Endothelial cell of umbilical vein (primary cell): Measurements from ENCODE around the gene TFAP2B. TPM values are rescaled to one million over a fixed set of nuclear protein-coding genes. Genes with fewer than 3 reads are reported as not detected.

ENCODE experiments used
- BruUV-seq: library from RNA; stranded (reverse); fragments of 400-500 nt; replicated peaks from 2 replicates; lab custom pipeline; 2021; lab: Mats Ljungman, UMichigan
- CTCF ChIA-PET: fragments of 300-600, 350-600 bp; sonication (Branson Sonifier 250); formaldehyde crosslinking; loops from one replicate; lab custom pipeline; 2021; ENCODE audit warnings: antibody characterized with exemption, inconsistent platforms; lab: Charles Lee
- POLR2A ChIA-PET: fragments of 300-600, 350-600 bp; sonication (Branson Sonifier 250); formaldehyde crosslinking; loops from one replicate; lab custom pipeline; 2021; ENCODE audit warnings: antibody characterized with exemption, inconsistent platforms; lab: Charles Lee
- DNase-seq: peaks from one replicate; pipeline ENCODE4 v3.0.0-alpha.2; 2011; ENCODE audit warnings: low read depth, low spot score
- FAIRE-seq: peaks from 2 replicates; lab custom pipeline; 2011; peaks lifted over from hg19 to GRCh38; lab: Jason Lieb, UNC
- H2AFZ ChIP-seq: 2 replicates; pipeline ENCODE4 v1.6.0; 2012; ENCODE audit warnings: low read depth, low read length, control low read depth, inconsistent platforms
- H3K27ac ChIP-seq: 2 replicates; pipeline ENCODE4 v1.5.1; 2011; ENCODE audit warnings: low read depth, mild to moderate bottlenecking, control low read depth, low read length, moderate library complexity; ENCODE audit not compliant: insufficient read depth
- H3K27me3 ChIP-seq, 2 experiments: 2 replicates each; pipeline versions ENCODE4 v1.6.0 to v1.6.1; 2011; ENCODE audit warnings: low read length in 2 of 2, mixed read lengths in 1 of 2; ENCODE audit not compliant: control insufficient read depth in 2 of 2, insufficient read depth in 2 of 2
- H3K36me3 ChIP-seq, 2 experiments: 2 replicates in 1 of 2; 3 replicates in 1 of 2; pipeline ENCODE4 v1.5.1; 2011; ENCODE audit warnings: low read length in 2 of 2, mild to moderate bottlenecking in 1 of 2, moderate library complexity in 1 of 2; ENCODE audit not compliant: control insufficient read depth in 2 of 2, insufficient read depth in 2 of 2; ENCODE audit errors: extremely low read depth in 1 of 2
- H3K4me1 ChIP-seq: 3 replicates; pipeline ENCODE4 v1.5.1; 2011; ENCODE audit warnings: mild to moderate bottlenecking, low read length; ENCODE audit not compliant: control insufficient read depth, insufficient read depth; ENCODE audit errors: extremely low read depth
- H3K4me2 ChIP-seq: 2 replicates; pipeline ENCODE4 v1.6.1; 2011; ENCODE audit warnings: low read length, control low read depth, mixed read lengths; ENCODE audit not compliant: insufficient read depth
- H3K4me3 ChIP-seq, 3 experiments: fragments of 200-600 bp in 1 of 3; sonication (generic), shearing (Covaris generic) in 1 of 3; replicated peaks in 1 of 3; 2 replicates each; pipeline ENCODE4 v1.5.1; 2011 to 2016; ENCODE audit warnings: control low read depth in 3 of 3, low read length in 3 of 3, mild to moderate bottlenecking in 2 of 3, inconsistent platforms in 1 of 3, low read depth in 1 of 3, moderate library complexity in 1 of 3; ENCODE audit not compliant: insufficient read depth in 1 of 3
- H3K79me2 ChIP-seq: 2 replicates; pipeline ENCODE4 v1.6.0; 2012; ENCODE audit warnings: low read length, inconsistent platforms; ENCODE audit not compliant: control insufficient read depth, insufficient read depth
- H3K9ac ChIP-seq: replicated peaks from 2 replicates; pipeline ENCODE3; 2011; ENCODE audit warnings: low read length, control low read depth; ENCODE audit not compliant: insufficient read depth; ENCODE audit errors: extremely low read depth
- H3K9me1 ChIP-seq: replicated peaks from 3 replicates; pipeline ENCODE4 v1.6.0; 2011; ENCODE audit warnings: mild to moderate bottlenecking, low read length; ENCODE audit not compliant: control insufficient read depth, insufficient read depth; ENCODE audit errors: extremely low read depth
- H3K9me3 ChIP-seq: replicated peaks from 2 replicates; pipeline ENCODE4 v1.5.1; 2012; ENCODE audit warnings: low read length, inconsistent platforms; ENCODE audit not compliant: control insufficient read depth, insufficient read depth
- H4K20me1 ChIP-seq: replicated peaks from 2 replicates; pipeline ENCODE3; 2011; ENCODE audit warnings: mild to moderate bottlenecking, low read length; ENCODE audit not compliant: control insufficient read depth, insufficient read depth; ENCODE audit errors: extremely low read depth
- EZH2 ChIP-seq: IDR thresholded peaks from 2 replicates; pipeline ENCODE4 v1.6.1; 2012; ENCODE audit warnings: borderline replicate concordance, low read depth, mild to moderate bottlenecking, moderate library complexity, low read length, inconsistent platforms; ENCODE audit not compliant: severe bottlenecking
- FOS ChIP-seq: IDR thresholded peaks from 2 replicates; pipeline ENCODE4 v1.6.1; 2011; ENCODE audit warnings: mild to moderate bottlenecking, low read length, moderate library complexity, borderline replicate concordance; ENCODE audit not compliant: insufficient read depth
- GATA2 ChIP-seq: IDR thresholded peaks from 2 replicates; pipeline ENCODE4 v1.7.0; 2011; ENCODE audit warnings: low read depth, mild to moderate bottlenecking, moderate library complexity, mixed read lengths, low read length; ENCODE audit not compliant: insufficient read length, insufficient read depth
- JUN ChIP-seq: IDR thresholded peaks from 2 replicates; pipeline ENCODE4 v1.6.1; 2011; ENCODE audit warnings: borderline replicate concordance, low read depth; ENCODE audit not compliant: insufficient read length, insufficient read depth
- MYC ChIP-seq: IDR thresholded peaks from one replicate; pipeline ENCODE4 v1.6.1; 2011; ENCODE audit warnings: mild to moderate bottlenecking, low read depth, low read length
- POLR2A ChIP-seq: IDR thresholded peaks from 2 replicates; pipeline ENCODE4 v1.6.1; 2012; ENCODE audit warnings: low read depth, mild to moderate bottlenecking, control low read depth, low read length
- POLR2AphosphoS5 ChIP-seq: IDR thresholded peaks from 2 replicates; pipeline ENCODE4 v1.6.1; 2012; ENCODE audit warnings: low read depth, mild to moderate bottlenecking, control low read depth, low read length, moderate library complexity; ENCODE audit not compliant: insufficient read depth
- dilution Hi-C: fragments of 300-500 bp; cut with MboI; formaldehyde crosslinking; loops from one replicate; pipeline ENCODE4 v1.15.0; 2019; ENCODE audit warnings: low sequenced_read_pairs; ENCODE audit not compliant: extremely low pct_ligation_motif_present
- intact Hi-C: fragments of 100-400 bp; cut with micrococcal nuclease; formaldehyde crosslinking; loops from one replicate; pipeline ENCODE4 v1.10.0; 2022
- polyA plus RNA-seq, 4 experiments: library from polyadenylated mRNA; depleted of rRNA in 3 of 4; stranded (reverse) in 3 of 4; unstranded in 1 of 4; fragments of >200 nt; gene quantifications; 2 replicates each; pipeline versions ENCODE4 v1.2.1 to v1.2.3, GENCODE V29; 2011 to 2012; ENCODE audit warnings: missing spikeins in 1 of 4
- total RNA-seq: library from RNA; stranded (reverse); gene quantifications from 2 replicates; pipeline ENCODE4 v1.2.3, GENCODE V29; 2021
- TF ChIP-seq, protein P1 (sequence below), 2 donors: IDR thresholded peaks; 1 replicate in 1 of 2; 2 replicates in 1 of 2; pipeline ENCODE4 v1.5.1; 2011; ENCODE audit warnings: low read length in 2 of 2, mild to moderate bottlenecking in 2 of 2, moderate library complexity in 2 of 2, control low read depth in 1 of 2, inconsistent platforms in 1 of 2, low read depth in 1 of 2; ENCODE audit not compliant: insufficient read depth in 1 of 2; ENCODE audit errors: extremely low read depth in 1 of 2
- TF ChIP-seq, protein P2 (sequence below): IDR thresholded peaks from 2 replicates; pipeline ENCODE4 v1.6.1; 2011; ENCODE audit not compliant: insufficient read depth, insufficient read length

TFAP2B gene
- total and polyA plus RNA-seq, 2 donors (not counting 3 experiments of a cell fraction or from before 2014, with no cell fraction given): not detected

DNA sequence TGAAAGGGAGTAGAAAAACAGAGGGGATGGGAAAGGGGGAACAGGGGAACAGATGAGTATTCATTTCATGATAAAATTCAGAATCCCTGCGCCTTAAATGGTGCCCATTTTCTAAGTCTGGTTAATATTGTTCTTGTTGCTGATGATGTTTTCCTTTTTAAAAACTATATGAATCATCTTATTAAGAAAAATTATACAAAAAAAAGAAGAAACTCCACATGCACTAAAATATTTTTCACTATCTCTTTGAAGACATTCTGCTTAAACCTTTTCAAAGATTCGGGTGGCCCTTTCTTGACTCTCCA, 1.1 kb upstream of the TFAP2B start:
- Histone ChIP-seq H2AFZ (no peak overlapping the region), H3K79me2 (no peaks in the 10 kb centered on the region), H3K36me3 (no peaks in the 10 kb centered on the region), H3K27me3 (peaks cover 47 to 63% of the 10 kb centered on the region in 2 experiments), H3K9me3 (no peaks in the 10 kb centered on the region), H4K20me1 (no peaks in the 10 kb centered on the region), H3K4me1 (no peaks in the 10 kb centered on the region), H3K9me1 (no peaks in the 10 kb centered on the region), H3K4me3 (no peak overlapping the region), H3K27ac (no peak overlapping the region), H3K9ac (no peak overlapping the region), H3K4me2 (no peak overlapping the region)
- ChIA-PET CTCF (interaction anchor here (2.6 to 4.2 kb wide), 3 partner anchors 1142 to 1233 kb away, joined by 20 to 34 read pairs (median 29); no protein-coding TSS in a partner anchor), POLR2A (no interaction called here)
- DNase-seq (no peak), FAIRE-seq (no peak)
- BruUV-seq: no TSS peak
- TF ChIP-seq JUN (no peak), GATA2 (no peak), POLR2A (no peak), POLR2AphosphoS5 (no peak), MYC (no peak), EZH2 (no peak), FOS (no peak)
- TF ChIP-seq, protein P1, sequence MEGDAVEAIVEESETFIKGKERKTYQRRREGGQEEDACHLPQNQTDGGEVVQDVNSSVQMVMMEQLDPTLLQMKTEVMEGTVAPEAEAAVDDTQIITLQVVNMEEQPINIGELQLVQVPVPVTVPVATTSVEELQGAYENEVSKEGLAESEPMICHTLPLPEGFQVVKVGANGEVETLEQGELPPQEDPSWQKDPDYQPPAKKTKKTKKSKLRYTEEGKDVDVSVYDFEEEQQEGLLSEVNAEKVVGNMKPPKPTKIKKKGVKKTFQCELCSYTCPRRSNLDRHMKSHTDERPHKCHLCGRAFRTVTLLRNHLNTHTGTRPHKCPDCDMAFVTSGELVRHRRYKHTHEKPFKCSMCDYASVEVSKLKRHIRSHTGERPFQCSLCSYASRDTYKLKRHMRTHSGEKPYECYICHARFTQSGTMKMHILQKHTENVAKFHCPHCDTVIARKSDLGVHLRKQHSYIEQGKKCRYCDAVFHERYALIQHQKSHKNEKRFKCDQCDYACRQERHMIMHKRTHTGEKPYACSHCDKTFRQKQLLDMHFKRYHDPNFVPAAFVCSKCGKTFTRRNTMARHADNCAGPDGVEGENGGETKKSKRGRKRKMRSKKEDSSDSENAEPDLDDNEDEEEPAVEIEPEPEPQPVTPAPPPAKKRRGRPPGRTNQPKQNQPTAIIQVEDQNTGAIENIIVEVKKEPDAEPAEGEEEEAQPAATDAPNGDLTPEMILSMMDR (IDR thresholded peaks at IDR 0.05; ENCODE audit: extremely low read depth in 1 of 2, insufficient read depth in 1 of 2, low read depth in 1 of 2, low read length in 2 of 2): no peak
- TF ChIP-seq, protein P2, sequence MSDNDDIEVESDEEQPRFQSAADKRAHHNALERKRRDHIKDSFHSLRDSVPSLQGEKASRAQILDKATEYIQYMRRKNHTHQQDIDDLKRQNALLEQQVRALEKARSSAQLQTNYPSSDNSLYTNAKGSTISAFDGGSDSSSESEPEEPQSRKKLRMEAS: no peak
- intact Hi-C loops: loop anchor here (10.0 kb wide), 1 partner anchor 1037 kb away; no protein-coding TSS in a partner anchor
- dilution Hi-C loops: no loop called here
